Upper lobe of right lung (tissue), 1 donor: ENCODE data around the gene RAD52. TPM values are rescaled to one million over a fixed set of nuclear protein-coding genes. Genes with fewer than 3 reads are reported as not detected.

Source experiments
- ATAC-seq: fragments of 200-7000 bp; cut with Tn5 transposase; one replicate; pipeline ENCODE4 v1.9.1; 2020; ENCODE audit warnings: mild to moderate bottlenecking, moderate library complexity
- DNase-seq: peaks from one replicate; pipeline ENCODE4 v3.0.0-alpha.2; 2020
- H3K27ac ChIP-seq: fragments of 200-600 bp; one replicate; pipeline ENCODE4 v1.8.0; 2022
- H3K27me3 ChIP-seq: fragments of 200-600 bp; one replicate; pipeline ENCODE4 v1.8.0; 2022; ENCODE audit warnings: mild to moderate bottlenecking
- H3K36me3 ChIP-seq: fragments of 200-600 bp; one replicate; pipeline ENCODE4 v1.8.0; 2022
- H3K4me1 ChIP-seq: fragments of 200-600 bp; one replicate; pipeline ENCODE4 v1.8.0; 2022
- H3K4me3 ChIP-seq: fragments of 200-600 bp; one replicate; pipeline ENCODE4 v1.8.0; 2022; ENCODE audit warnings: mild to moderate bottlenecking
- H3K9me3 ChIP-seq: fragments of 200-600 bp; one replicate; pipeline ENCODE4 v1.8.0; 2022
- intact Hi-C: fragments of 100-400 bp; cut with DNase I; formaldehyde crosslinking; loops from one replicate; pipeline ENCODE4 v1.11.0; 2022
- total RNA-seq: library from RNA; stranded (reverse); fragmentation: NEBNext Ultra II Directional; extraction: Animal tissue kit (Norgen Biotek cat#: 25700); gene quantifications from one replicate; pipeline ENCODE4 v1.2.1, GENCODE V29; 2021
- TF ChIP-seq, protein P1 (sequence below): fragments of 200-600 bp; IDR thresholded peaks from one replicate; pipeline ENCODE4 v1.8.0; 2022; ENCODE audit warnings: antibody characterized with exemption
- donor health status: DM: no; HTN: yes; CAD: no; lungs with severe emphysema.

RAD52 gene
- total RNA-seq, 1 donor from 2014 or later, result 13.3 TPM

DNA sequence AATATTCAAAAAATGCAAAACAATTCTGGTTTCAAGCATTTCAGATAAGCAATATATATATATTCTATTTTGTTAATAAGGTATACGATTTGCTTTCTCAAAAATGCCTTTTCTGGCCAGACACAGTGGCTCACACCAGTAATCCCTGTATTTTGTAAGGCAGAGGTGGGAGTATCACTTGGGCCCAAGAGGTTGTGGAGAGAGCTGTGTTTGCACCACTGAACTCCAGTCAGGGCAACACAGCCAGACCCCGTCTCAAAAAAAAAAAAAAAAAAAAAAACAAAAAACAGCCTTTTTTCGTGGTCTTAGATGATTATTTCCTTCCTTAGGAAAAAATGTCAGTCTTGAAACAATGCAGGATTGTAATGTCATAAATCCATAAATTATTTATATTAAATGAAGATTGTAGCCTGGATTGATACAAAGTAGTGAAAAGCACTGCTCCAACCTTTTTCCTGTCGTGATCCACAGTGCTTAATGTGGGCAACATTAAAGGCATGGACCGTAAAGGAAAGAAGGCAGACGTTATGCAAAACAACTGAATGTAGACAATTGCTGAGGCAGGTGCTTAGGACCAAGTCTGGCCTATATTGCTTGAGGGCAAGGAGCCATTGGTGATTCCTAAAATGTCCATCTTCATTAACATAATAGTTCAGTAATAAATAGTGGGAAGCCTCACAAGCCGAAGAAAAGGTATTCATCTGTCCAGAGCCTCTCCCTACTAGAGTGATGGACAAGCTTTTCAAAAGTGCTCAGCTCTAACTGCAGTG is 36.8 kb downstream of the RAD52 start:
- Histone ChIP-seq H3K4me3 (no peak overlapping the region), H3K27me3 (no peaks in the 10 kb centered on the region), H3K27ac (no peak overlapping the region), H3K9me3 (no peaks in the 10 kb centered on the region), H3K36me3 (peaks cover 93% of the 10 kb centered on the region), H3K4me1 (no peaks in the 10 kb centered on the region)
- ATAC-seq (no peak), DNase-seq (no peak)
- TF ChIP-seq, protein P1, sequence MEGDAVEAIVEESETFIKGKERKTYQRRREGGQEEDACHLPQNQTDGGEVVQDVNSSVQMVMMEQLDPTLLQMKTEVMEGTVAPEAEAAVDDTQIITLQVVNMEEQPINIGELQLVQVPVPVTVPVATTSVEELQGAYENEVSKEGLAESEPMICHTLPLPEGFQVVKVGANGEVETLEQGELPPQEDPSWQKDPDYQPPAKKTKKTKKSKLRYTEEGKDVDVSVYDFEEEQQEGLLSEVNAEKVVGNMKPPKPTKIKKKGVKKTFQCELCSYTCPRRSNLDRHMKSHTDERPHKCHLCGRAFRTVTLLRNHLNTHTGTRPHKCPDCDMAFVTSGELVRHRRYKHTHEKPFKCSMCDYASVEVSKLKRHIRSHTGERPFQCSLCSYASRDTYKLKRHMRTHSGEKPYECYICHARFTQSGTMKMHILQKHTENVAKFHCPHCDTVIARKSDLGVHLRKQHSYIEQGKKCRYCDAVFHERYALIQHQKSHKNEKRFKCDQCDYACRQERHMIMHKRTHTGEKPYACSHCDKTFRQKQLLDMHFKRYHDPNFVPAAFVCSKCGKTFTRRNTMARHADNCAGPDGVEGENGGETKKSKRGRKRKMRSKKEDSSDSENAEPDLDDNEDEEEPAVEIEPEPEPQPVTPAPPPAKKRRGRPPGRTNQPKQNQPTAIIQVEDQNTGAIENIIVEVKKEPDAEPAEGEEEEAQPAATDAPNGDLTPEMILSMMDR, result no peak
- intact Hi-C loops, result no loop called here

- Histone ChIP-seq H3K4me1 (no peaks in the 10 kb centered on the region), H3K27ac (no peak overlapping the region), H3K36me3 (peaks cover 94% of the 10 kb centered on the region), H3K9me3 (no peaks in the 10 kb centered on the region), H3K4me3 (no peak overlapping the region), H3K27me3 (no peaks in the 10 kb centered on the region)
- TF ChIP-seq, protein P1, result no peak
- ATAC-seq, result peak; percentile 44
- DNase-seq, result no peak
- intact Hi-C loops, result no loop called here
Observed at GRCh38 chr12:911191-911826, 38.2 kb downstream of the RAD52 start.

DNA sequence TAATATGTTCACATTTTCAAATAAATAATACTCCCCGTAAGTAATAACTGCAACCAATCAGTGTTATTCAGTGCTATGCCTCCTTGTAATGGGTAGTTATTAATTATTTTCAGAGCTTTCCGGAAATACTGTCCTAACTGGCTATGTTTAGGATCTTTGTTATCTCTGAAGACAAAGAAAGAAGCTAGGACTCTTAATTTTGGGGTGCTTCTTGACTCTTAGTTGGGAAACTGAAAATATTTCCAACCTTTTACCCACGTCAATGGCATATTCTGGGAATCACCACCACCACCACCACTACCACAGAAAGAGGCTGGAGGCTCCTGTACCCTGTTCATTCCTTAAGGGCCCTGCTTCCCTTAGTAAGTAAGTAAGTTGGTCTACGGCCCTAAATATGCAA is 39.1 kb downstream of the RAD52 start:
- no peak overlapping the region for H3K4me3 ChIP-seq
- H3K36me3 ChIP-seq, result peaks cover 94% of the 10 kb centered on the region
- no peak overlapping the region for H3K27ac ChIP-seq
- no peak for DNase-seq
- TF ChIP-seq, protein P1, result no peak
- no peaks in the 10 kb centered on the region for H3K27me3 ChIP-seq
- no peaks in the 10 kb centered on the region for H3K4me1 ChIP-seq
- H3K9me3 ChIP-seq, result no peaks in the 10 kb centered on the region
- intact Hi-C loops, result no loop called here
- ATAC-seq, result no peak

- Histone ChIP-seq H3K36me3 (peaks cover 94% of the 10 kb centered on the region), H3K27ac (no peak overlapping the region), H3K27me3 (no peaks in the 10 kb centered on the region), H3K9me3 (no peaks in the 10 kb centered on the region), H3K4me1 (no peaks in the 10 kb centered on the region), H3K4me3 (no peak overlapping the region)
- DNase-seq (no peak), ATAC-seq (no peak)
- intact Hi-C loops, result no loop called here
- TF ChIP-seq, protein P1, result no peak
Observed at GRCh38 chr12:909861-910260, 39.6 kb downstream of the RAD52 start.

- H3K4me3 ChIP-seq, result no peak overlapping the region
- H3K27me3 ChIP-seq, result no peaks in the 10 kb centered on the region
- intact Hi-C loops, result no loop called here
- H3K36me3 ChIP-seq, result peaks cover 95% of the 10 kb centered on the region
- H3K4me1 ChIP-seq, result no peaks in the 10 kb centered on the region
- no peak for ATAC-seq
- no peak for DNase-seq
- TF ChIP-seq, protein P1, result no peak
- H3K9me3 ChIP-seq, result no peaks in the 10 kb centered on the region
- H3K27ac ChIP-seq, result no peak overlapping the region
Observed at GRCh38 chr12:907413-908185, 41.9 kb downstream of the RAD52 start.
